GM12878 (cell line): Measurements from ENCODE around the gene RTEL1. TPM values are rescaled to one million over a fixed set of nuclear protein-coding genes. Genes with fewer than 3 reads are reported as not detected.

Experiments
- ATAC-seq: fragments of 200-7000 bp; cut with Tn5 transposase; 3 replicates; pipeline ENCODE4 v1.9.1; 2020; ENCODE audit warnings: mild to moderate bottlenecking, moderate library complexity
- BruUV-seq: library from RNA; stranded (reverse); fragments of 400-500 nt; replicated peaks from 2 replicates; lab custom pipeline; 2021; lab: Mats Ljungman, UMichigan
- CTCF ChIA-PET: fragments of 300-600 bp; sonication (Branson Sonifier 250); formaldehyde crosslinking; extraction: SDS; loops from one replicate; lab custom pipeline; 2021; ENCODE audit warnings: inconsistent platforms; lab: Yijun Ruan, JAX
- POLR2A ChIA-PET: fragments of 350-600 bp; formaldehyde crosslinking; extraction: SDS; loops from one replicate; lab custom pipeline; 2021; ENCODE audit warnings: inconsistent platforms; lab: Charles Lee
- RAD21 ChIA-PET: fragments of 300-600 bp; sonication (Branson Sonifier 250); formaldehyde crosslinking; loops from one replicate; lab custom pipeline; 2023; ENCODE audit warnings: antibody characterized with exemption; ENCODE audit not compliant: unreplicated experiment; lab: Charles Lee
- SMC1A ChIA-PET: fragments of 300-600 bp; sonication (Branson Sonifier 250); formaldehyde crosslinking; loops from one replicate; lab custom pipeline; 2023; ENCODE audit not compliant: unreplicated experiment, uncharacterized antibody; lab: Charles Lee
- DNase-seq: peaks from one replicate; pipeline ENCODE4 v3.0.0-alpha.2; 2011; ENCODE audit warnings: low read depth, low spot score
- FAIRE-seq: peaks from 3 replicates; lab custom pipeline; 2011; peaks lifted over from hg19 to GRCh38; lab: Jason Lieb, UNC
- H2AFZ ChIP-seq: 2 replicates; pipeline ENCODE4 v1.6.0; 2011; ENCODE audit warnings: low read depth, low read length, control low read depth; ENCODE audit not compliant: control insufficient read depth
- H3K27ac ChIP-seq: 2 replicates; pipeline ENCODE4 v1.5.1; 2011; ENCODE audit warnings: control low read depth; ENCODE audit not compliant: control insufficient read depth, insufficient read depth
- H3K27me3 ChIP-seq, 2 experiments: replicated peaks in 1 of 2; 2 replicates each; pipeline versions ENCODE4 v1.6.0 to v1.6.1; 2011; ENCODE audit warnings: low read length in 1 of 2; ENCODE audit not compliant: control insufficient read depth in 2 of 2, insufficient read depth in 2 of 2
- H3K36me3 ChIP-seq, 2 experiments: 2 replicates each; pipeline ENCODE4 v1.5.1; 2011; ENCODE audit warnings: low read length in 1 of 2; ENCODE audit not compliant: control insufficient read depth in 2 of 2, insufficient read depth in 2 of 2
- H3K4me1 ChIP-seq: 2 replicates; pipeline ENCODE4 v1.6.1; 2011; ENCODE audit warnings: mild to moderate bottlenecking, low read length, moderate library complexity, mixed read lengths; ENCODE audit not compliant: control insufficient read depth, insufficient read depth
- H3K4me2 ChIP-seq: 2 replicates; pipeline ENCODE4 v1.6.0; 2011; ENCODE audit warnings: control low read depth; ENCODE audit not compliant: control insufficient read depth, insufficient read depth
- H3K4me3 ChIP-seq: fragments of 200-600 bp; sonication (generic); 2 replicates; pipeline ENCODE4 v1.5.1; 2016
- H3K79me2 ChIP-seq: 2 replicates; pipeline ENCODE4 v1.6.0; 2011; ENCODE audit warnings: low read length; ENCODE audit not compliant: control insufficient read depth, insufficient read depth
- H3K9ac ChIP-seq: 2 replicates; pipeline ENCODE4 v1.8.0; 2011; ENCODE audit warnings: low read length, control low read depth, mixed read lengths; ENCODE audit not compliant: control insufficient read depth, insufficient read depth
- H3K9me3 ChIP-seq: replicated peaks from 3 replicates; pipeline ENCODE4 v1.5.1; 2011; ENCODE audit warnings: mild to moderate bottlenecking, low read length; ENCODE audit not compliant: control insufficient read depth, insufficient read depth
- H4K20me1 ChIP-seq: 2 replicates; pipeline ENCODE4 v1.6.0; 2011; ENCODE audit not compliant: control insufficient read depth, insufficient read depth
- FOXK2 ChIP-seq: fragments of 450-650 bp; IDR thresholded peaks from 2 replicates; pipeline ENCODE4 v1.6.1; 2017; ENCODE audit warnings: mild to moderate bottlenecking, moderate library complexity
- NKRF ChIP-seq: fragments of 450-650 bp; conservative IDR thresholded peaks from 2 replicates; pipeline ENCODE4 v1.6.1; 2017; ENCODE audit warnings: mild to moderate bottlenecking, moderate library complexity
- POLR2A ChIP-seq: IDR thresholded peaks from 2 replicates; pipeline ENCODE4 v1.6.1; 2011; ENCODE audit warnings: low read depth, mild to moderate bottlenecking, low read length
- USF1 ChIP-seq: IDR thresholded peaks from 2 replicates; pipeline ENCODE4 v1.6.1; 2011; ENCODE audit warnings: borderline replicate concordance, low read depth, mild to moderate bottlenecking, moderate library complexity, mixed read lengths, low read length; ENCODE audit not compliant: insufficient read depth; ENCODE audit errors: extremely low read length
- WGBS: methylation state at CpG from one replicate; pipeline ENCODE4 v1.1.6; 2016; ENCODE audit warnings: low lambda C conversion rate; ENCODE audit not compliant: insufficient replicate concordance, insufficient coverage; ENCODE audit errors: missing lambda C conversion rate; 5-methylcytosine and 5-hydroxymethylcytosine counted together
- in situ Hi-C: fragments of 300-500 bp; cut with MboI; formaldehyde crosslinking; loops from 9 replicates; pipeline ENCODE4 v1.14.3; 2018; ENCODE audit warnings: mixed read lengths
- intact Hi-C: fragments of 100-400 bp; cut with micrococcal nuclease; formaldehyde crosslinking; loops from one replicate; pipeline ENCODE4 v1.14.2; 2022; ENCODE audit not compliant: unreplicated experiment
- polyA plus RNA-seq, 11 experiments: library from polyadenylated mRNA; depleted of rRNA in 4 of 11; unstranded in 6 of 11; stranded (reverse) in 5 of 11; fragments of >200 nt; fragmentation: Nextera tagmentation in 4 of 11; fragmentation: Illumina TruSeq in 1 of 11; extraction: Ambion mirVana in 4 of 11; extraction: Trizol in 1 of 11; gene quantifications; 1 replicate in 1 of 11; 2 replicates in 10 of 11; pipeline versions ENCODE4 v1.2.1 to v1.2.3, GENCODE V29; 2011 to 2016; ENCODE audit warnings: inconsistent platforms in 2 of 11, missing spikeins in 2 of 11, low read depth in 1 of 11
- total RNA-seq, 4 experiments: library from RNA; depleted of rRNA in 3 of 4; stranded (reverse); fragments of >200 nt in 3 of 4; fragmentation: Illumina TruSeq in 1 of 4; extraction: Trizol in 1 of 4; gene quantifications; 2 replicates each; pipeline versions ENCODE4 v1.2.1 to v1.2.3, GENCODE V29; 2013 to 2021

RTEL1 gene
- total and polyA plus RNA-seq, 10 of the 15 experiments (the other 5 are each of a cell fraction or from before 2014, with no cell fraction given), result 0.40 to 37.2 (median 15.6) TPM; not detected in 1

- TF ChIP-seq USF1, result no peak
These were observed 83.2 kb downstream of the RTEL1 start (continued) for GRCh38 chr20:63741354-63741675.

- no peak for FAIRE-seq
- peaks cover 0 to 4% of the 10 kb centered on the region in 2 experiments; a peak in 2 of 4 replicates for H3K36me3 ChIP-seq
- in situ Hi-C loops (no loop called here), intact Hi-C loops (no loop called here)
- H3K9me3 ChIP-seq, result no peaks in the 10 kb centered on the region
- ChIA-PET CTCF (interaction anchor here (0.6 to 1.5 kb wide), 4 partner anchors 26 to 104 kb away, joined by 4 to 6 read pairs (median 4); no protein-coding TSS in a partner anchor), POLR2A (interaction anchor here (0.5 to 1.0 kb wide), 2 partner anchors 14 to 221 kb away, joined by 3 read pairs; no protein-coding TSS in a partner anchor), SMC1A (interaction anchor here (1.7 kb wide), 1 partner anchor 38 kb away, joined by 6 read pairs; no protein-coding TSS in a partner anchor), RAD21 (interaction anchor here (1.6 kb wide), 1 partner anchor 34 kb away, joined by 6 read pairs; the partner anchor contains the start of genes ARFRP1 and ZGPAT)
- no peak overlapping the region for H3K9ac ChIP-seq
- H3K4me1 ChIP-seq, result peaks cover 21% of the 10 kb centered on the region
- no TSS peak for BruUV-seq
- H3K27me3 ChIP-seq, result no peaks in the 10 kb centered on the region
- H3K4me2 ChIP-seq, result peak overlapping the region; percentile 90; the same call in 1 of the 2 replicates
- H3K27ac ChIP-seq, result no peak overlapping the region
- no peaks in the 10 kb centered on the region for H4K20me1 ChIP-seq
- no peak overlapping the region for H3K4me3 ChIP-seq
- H2AFZ ChIP-seq, result no peak overlapping the region
- 97% methylated on average over 21 of the region's 30 CpGs for WGBS
- TF ChIP-seq POLR2A (peak; percentile 51), NKRF (no peak), FOXK2 (no peak)
- ATAC-seq, result no peak
- H3K79me2 ChIP-seq, result peaks cover 15% of the 10 kb centered on the region
- no peak for DNase-seq
These were observed 83.7 kb downstream of the RTEL1 start for GRCh38 chr20:63741676-63742380.
